22Rv1 (cell line): Measurements from ENCODE around the gene B9D1.

ENCODE experiments used
- H3K27ac ChIP-seq: fragments of 450-650 bp; 2 replicates; pipeline ENCODE4 v1.5.1; 2017
- ZFX ChIP-seq: fragments of 450-650 bp; IDR thresholded peaks from 2 replicates; pipeline ENCODE4 v1.6.1; 2017; ENCODE audit warnings: antibody characterized with exemption, borderline replicate concordance
- TF ChIP-seq, protein P1 (sequence below): fragments of 450-650 bp; IDR thresholded peaks from 2 replicates; pipeline ENCODE4 v1.5.1; 2017; ENCODE audit warnings: mild to moderate bottlenecking

The B9D1 gene

DNA sequence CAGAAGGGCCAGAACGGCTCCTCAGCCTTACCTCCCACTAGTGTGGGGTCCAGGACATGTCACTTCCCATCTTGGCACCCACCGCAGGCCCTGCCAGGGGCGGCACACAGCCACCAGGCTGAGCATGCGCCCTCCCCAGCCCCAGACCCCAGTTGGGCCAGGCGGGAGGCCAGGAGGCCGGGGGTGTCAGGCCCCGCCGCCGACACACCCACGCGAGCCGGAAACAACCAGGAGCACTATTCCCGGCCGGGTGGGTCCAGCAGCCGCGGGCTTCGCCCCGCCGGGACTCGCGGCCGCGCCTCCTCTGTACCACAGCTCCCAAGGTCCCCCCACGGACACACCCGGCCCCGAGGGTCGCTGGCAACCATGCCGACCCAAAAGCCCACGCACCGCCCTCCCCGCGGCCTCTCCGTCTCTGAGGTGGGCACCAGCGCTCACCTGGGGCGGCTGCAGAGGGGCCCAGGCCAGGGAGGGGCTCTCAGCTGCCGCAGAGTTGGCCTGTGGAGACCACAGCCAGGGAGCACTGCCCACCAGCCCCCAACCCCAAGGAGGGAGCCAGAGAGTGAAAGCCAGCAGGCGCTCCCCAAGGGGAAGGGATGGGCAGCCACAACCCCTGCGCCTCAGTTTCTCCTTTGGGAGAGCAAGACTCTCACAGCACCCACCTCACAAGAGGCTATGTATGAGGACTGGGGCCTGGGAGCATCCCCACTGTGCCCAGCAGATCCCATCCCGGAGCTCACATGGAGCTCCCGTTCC lies 18.0 kb downstream of the B9D1 start:
- no peak overlapping the region for H3K27ac ChIP-seq
- TF ChIP-seq ZFX: no peak
- TF ChIP-seq, protein P1, sequence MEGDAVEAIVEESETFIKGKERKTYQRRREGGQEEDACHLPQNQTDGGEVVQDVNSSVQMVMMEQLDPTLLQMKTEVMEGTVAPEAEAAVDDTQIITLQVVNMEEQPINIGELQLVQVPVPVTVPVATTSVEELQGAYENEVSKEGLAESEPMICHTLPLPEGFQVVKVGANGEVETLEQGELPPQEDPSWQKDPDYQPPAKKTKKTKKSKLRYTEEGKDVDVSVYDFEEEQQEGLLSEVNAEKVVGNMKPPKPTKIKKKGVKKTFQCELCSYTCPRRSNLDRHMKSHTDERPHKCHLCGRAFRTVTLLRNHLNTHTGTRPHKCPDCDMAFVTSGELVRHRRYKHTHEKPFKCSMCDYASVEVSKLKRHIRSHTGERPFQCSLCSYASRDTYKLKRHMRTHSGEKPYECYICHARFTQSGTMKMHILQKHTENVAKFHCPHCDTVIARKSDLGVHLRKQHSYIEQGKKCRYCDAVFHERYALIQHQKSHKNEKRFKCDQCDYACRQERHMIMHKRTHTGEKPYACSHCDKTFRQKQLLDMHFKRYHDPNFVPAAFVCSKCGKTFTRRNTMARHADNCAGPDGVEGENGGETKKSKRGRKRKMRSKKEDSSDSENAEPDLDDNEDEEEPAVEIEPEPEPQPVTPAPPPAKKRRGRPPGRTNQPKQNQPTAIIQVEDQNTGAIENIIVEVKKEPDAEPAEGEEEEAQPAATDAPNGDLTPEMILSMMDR: no peak

DNA sequence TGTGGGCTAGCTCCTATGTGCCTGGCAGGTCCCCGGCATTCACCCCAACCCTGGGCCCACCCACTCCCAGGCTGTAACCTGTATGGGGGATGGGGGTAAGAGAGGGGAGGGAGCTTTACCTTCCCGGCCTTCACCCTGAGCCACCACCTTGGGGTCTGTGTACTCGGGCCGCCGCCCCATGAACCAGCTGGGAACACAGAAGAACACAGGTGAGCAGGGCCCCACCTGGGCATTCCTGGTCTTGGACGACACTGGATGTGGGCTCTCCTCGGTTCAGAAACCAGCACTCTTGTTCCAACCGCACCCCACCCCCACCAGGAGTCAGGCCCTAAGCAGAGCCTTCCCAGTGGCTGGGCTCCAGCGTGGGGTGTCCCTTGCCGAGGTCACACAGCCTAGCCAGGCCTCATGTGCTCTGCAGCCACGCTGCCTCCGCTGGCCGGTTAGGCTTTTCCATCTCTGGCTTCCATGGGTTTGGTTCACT lies 18.8 kb downstream of the B9D1 start:
- no peak overlapping the region for H3K27ac ChIP-seq
- TF ChIP-seq, protein P1: no peak
- no peak for TF ChIP-seq ZFX

DNA sequence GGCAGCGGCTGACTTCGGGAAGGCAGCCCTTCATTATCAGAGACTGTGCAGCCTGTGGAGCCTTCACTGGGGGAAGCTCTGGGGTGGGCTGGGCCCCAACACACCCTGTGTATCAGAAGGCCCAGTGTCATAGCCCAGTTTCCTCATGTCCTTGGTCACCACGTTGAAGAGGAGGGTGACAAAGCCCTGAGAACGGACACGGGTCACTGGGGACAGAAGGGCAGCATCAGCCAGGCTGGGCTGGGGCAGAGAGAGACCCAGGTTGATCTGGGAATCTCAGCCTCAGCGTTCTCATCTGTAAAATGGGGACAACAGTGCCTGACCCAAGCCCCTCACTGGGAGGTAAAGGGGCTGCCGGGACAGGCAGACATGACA lies 19.3 kb downstream of the B9D1 start:
- H3K27ac ChIP-seq: no peak overlapping the region
- TF ChIP-seq ZFX: no peak
- TF ChIP-seq, protein P1: no peak

DNA sequence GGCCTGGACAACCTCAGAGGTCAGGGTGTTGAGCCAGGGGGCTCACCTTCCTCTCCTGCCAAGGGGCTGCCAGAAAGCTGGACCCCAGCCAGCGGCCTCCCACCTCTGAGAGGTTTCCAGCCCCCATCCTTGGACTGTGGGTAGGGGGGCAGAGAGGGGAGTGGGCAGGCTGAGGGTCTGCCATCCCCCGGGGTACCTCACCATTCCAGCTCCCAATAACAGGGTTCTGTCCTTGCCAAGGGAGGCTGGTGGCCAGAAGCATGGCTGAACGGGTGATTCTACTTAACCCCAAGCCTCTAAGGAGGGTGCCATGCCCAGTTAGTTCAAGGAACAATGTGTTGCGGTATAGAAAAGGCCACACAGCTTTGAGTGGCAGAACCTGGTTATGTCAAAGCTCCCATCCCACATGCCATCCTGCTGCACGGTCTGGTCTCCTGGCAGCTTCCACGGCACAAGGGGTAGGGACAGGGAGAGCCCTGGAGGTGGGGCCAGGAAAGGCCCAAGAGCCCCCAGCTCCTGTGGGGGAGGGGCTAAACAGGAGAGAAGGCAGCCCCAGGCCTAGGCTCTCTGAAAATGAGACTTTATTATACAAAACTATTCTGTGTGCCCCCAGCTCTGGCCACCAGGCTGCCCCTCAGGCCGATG lies 19.8 kb downstream of the B9D1 start:
- TF ChIP-seq, protein P1: no peak
- no peak for TF ChIP-seq ZFX
- H3K27ac ChIP-seq: no peak overlapping the region

DNA sequence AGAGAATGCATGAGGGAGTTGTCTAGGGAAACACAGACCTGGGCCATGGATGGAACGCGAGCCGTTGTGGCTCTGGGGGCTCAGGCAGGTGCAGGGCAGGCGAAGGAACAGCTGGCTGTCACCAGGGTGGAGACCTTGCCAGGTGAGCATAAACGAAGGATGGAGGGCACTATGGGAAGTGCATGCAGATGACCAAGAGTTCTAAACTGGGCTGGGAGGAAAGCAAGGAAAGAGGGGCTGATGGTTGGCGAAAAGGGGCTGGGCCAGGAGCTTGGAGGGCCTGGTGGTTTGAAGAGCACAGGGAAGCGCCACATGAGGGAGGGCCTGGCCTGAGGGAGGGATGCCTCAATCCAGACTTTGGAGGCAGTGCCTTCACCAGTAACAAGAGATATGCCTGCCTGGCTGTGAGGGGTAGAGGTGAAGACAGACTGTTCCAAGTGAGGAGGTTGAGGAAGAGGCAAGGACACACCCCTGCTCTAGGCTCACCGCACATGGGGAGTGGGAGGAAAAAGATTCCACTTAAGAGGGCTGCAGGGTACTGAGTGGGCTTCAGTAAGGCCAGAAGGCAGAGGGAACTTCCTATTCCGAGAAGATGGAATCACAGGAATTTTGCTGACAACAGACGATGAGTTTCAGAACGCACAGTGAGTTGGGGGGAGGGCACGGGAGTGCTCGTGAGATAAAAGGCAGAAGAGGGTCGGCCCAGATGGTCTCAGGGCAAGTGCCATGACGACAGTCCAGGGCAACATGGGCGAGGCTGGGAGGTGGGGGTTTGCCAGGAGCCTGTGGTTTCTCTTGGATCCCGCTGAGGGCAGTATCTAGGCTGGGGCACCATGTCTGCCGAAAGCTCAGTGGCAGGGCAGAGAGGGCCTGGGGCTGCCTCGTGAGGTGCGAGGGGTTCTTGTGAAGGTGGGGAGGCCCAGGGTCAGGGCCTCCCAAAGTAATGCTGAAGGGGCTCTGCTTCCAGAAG lies 20.6 kb downstream of the B9D1 start:
- H3K27ac ChIP-seq: no peak overlapping the region
- TF ChIP-seq, protein P1: no peak

DNA sequence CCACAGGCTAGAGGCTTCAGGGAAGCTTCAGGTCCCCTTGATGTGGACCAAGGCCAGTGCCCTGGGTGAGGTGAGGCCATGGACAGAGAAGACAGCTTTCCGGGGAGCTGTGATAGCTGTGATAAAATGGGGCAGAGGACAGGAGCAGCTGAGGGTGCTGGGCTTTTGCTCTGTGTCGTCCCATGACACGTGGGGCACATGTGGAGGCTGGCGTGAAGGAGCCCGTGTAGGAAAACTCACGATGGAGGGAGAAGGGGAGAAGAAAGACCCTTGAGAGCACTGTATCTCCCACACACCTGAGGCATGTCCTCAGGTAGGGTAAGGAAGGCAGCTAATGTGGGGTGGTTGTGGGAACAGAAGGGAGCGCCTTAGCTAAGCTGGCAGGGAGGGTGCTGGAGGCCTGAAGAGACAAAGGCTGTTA lies 21.3 kb downstream of the B9D1 start:
- TF ChIP-seq ZFX: no peak
- TF ChIP-seq, protein P1: no peak
- H3K27ac ChIP-seq: no peak overlapping the region
